HepG2 (cell line): ENCODE measurements around the gene RNF149.

Source experiments
- MAFK ChIP-seq, 2 experiments: IDR thresholded peaks in 1 of 2; conservative IDR thresholded peaks in 1 of 2; 2 replicates each; pipeline ENCODE4 v1.6.1; 2011; ENCODE audit warnings: improper control_type of control experiment in 2 of 2, low read length in 2 of 2
- PHB2 ChIP-seq: fragments of 450-650 bp; IDR thresholded peaks from 2 replicates; pipeline ENCODE4 v1.6.1; 2018; ENCODE audit not compliant: partially characterized antibody
- ZFAT ChIP-seq: sonication (generic); formaldehyde crosslinking; conservative IDR thresholded peaks from 2 replicates; pipeline ENCODE4 v1.8.1; 2023; ENCODE audit warnings: missing genetic modification reagents, inconsistent platforms
- ZNF230 ChIP-seq: sonication (generic); formaldehyde crosslinking; IDR thresholded peaks from 2 replicates; pipeline ENCODE4 v1.4.0; 2020; ENCODE audit warnings: mild to moderate bottlenecking, missing genetic modification reagents
- ZNF83 ChIP-seq: sonication (generic); formaldehyde crosslinking; IDR thresholded peaks from 2 replicates; pipeline ENCODE4 v1.4.0; 2020; ENCODE audit warnings: missing genetic modification reagents, mild to moderate bottlenecking, borderline replicate concordance

GRCh38 chr2:101300164-101300563 lies 8.3 kb downstream of the RNF149 start:
- TF ChIP-seq ZFAT (CRISPR knock-in tag) (no peak), ZNF230 (CRISPR knock-in tag) (no peak), MAFK (conservative IDR thresholded peaks at IDR 0.05 in 1 of 2, IDR thresholded peaks at IDR 0.05 in 1 of 2; ENCODE audit: low read length in 2 of 2) (no peak), PHB2 (no peak), ZNF83 (no peak)
